OCI-LY1 (cell line): ENCODE results near the gene SMIM1.

Source experiments
- EZH2 ChIP-seq: fragments of 200-600 bp; sonication (generic), shearing (Covaris generic); IDR thresholded peaks from 2 replicates; pipeline ENCODE4 v1.8.0; 2017; ENCODE audit warnings: borderline replicate concordance, mixed run types, mild to moderate bottlenecking, antibody characterized with exemption, low read length, moderate library complexity, mixed read lengths
- TF ChIP-seq, protein P1 (sequence below): fragments of 200-600 bp; sonication (generic), shearing (Covaris generic); IDR thresholded peaks from 2 replicates; pipeline ENCODE4 v1.5.1; 2017; ENCODE audit warnings: mild to moderate bottlenecking, antibody characterized with exemption, low read length, moderate library complexity, mixed read lengths

DNA sequence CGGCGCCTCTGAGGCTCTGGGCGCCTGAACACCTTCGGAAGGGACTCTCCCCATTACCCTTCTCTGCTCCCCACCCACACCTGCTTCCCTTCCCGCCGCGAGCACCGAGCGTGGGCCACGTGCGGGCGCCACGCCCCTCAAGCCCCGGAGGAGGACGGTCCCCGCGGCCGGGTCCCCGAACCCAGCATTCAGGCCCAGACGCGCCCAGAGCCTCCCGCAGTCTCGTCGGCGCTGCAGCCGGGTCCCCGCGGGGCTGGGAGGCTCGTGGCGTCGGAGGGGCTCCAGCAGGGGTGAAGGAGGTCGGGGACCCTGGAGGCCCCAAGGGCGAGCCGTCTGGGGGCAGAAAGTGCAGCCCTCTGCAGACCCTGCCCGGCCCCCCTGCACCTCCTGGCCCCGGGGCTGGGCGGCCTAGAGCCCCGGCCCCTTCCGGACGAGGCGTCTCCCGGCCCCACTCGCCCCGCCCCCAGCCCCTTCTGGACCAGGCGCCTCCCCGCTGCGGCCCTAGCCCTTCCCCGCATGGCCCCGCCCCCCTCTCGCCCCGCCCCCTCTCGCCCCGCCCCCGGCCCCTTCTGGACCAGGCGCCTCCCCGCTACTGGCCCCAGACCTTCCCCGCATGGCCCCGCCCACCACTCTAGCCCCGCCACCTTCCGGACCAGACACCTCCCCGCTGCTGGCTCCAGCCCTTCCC, 378 bp upstream of the SMIM1 start:
- TF ChIP-seq, protein P1, sequence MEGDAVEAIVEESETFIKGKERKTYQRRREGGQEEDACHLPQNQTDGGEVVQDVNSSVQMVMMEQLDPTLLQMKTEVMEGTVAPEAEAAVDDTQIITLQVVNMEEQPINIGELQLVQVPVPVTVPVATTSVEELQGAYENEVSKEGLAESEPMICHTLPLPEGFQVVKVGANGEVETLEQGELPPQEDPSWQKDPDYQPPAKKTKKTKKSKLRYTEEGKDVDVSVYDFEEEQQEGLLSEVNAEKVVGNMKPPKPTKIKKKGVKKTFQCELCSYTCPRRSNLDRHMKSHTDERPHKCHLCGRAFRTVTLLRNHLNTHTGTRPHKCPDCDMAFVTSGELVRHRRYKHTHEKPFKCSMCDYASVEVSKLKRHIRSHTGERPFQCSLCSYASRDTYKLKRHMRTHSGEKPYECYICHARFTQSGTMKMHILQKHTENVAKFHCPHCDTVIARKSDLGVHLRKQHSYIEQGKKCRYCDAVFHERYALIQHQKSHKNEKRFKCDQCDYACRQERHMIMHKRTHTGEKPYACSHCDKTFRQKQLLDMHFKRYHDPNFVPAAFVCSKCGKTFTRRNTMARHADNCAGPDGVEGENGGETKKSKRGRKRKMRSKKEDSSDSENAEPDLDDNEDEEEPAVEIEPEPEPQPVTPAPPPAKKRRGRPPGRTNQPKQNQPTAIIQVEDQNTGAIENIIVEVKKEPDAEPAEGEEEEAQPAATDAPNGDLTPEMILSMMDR, result no peak
- TF ChIP-seq EZH2, result no peak
